HG02610 (cell line): ENCODE results near the gene MGA.
"Not testable (repeated sequence)": the region's sequence is repeated elsewhere in the genome, so short reads cannot be mapped to it uniquely, and the experiment has no call there.

Source experiments
- ATAC-seq: cut with Tn5 transposase; IDR thresholded peaks from one replicate; pipeline ENCODE4 v1.9.1; 2021; ENCODE audit warnings: mild to moderate bottlenecking, moderate library complexity; ENCODE audit not compliant: unreplicated experiment

The MGA gene

DNA sequence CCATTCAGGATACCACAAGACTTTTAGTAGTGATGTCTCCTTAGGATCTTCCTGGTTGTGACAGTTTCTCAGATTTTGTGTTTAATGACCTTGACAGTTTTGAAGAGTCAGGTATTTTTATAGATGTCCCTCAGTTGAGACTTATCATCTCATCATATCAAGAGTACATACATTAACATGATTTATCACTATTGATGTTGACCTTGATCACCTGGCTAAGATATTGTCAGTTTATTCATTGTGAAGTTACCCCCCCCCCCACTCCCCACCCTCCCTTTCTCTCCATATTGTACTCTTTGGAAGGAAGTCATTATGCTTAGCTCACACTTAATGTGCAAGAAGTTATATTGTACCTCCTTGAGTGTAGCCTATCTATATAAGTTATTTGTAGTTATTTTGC is 42.9 kb downstream of the MGA start:
- ATAC-seq: no peak

DNA sequence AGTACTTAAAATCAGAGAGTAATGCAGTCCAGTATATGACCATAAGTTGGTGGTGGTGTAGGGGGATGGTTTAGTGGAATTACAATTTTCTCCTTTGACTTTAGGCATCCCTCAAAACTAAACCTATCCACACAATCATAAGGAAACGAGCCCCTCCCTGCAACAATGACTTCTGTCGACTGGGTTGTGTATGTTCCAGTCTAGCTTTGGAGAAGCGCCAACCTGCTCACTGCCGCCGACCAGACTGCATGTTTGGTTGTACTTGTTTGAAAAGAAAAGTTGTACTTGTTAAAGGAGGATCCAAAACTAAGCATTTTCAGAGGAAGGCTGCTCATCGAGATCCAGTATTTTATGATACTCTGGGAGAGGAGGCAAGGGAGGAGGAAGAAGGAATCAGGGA is 52.8 kb downstream of the MGA start:
- no peak for ATAC-seq

DNA sequence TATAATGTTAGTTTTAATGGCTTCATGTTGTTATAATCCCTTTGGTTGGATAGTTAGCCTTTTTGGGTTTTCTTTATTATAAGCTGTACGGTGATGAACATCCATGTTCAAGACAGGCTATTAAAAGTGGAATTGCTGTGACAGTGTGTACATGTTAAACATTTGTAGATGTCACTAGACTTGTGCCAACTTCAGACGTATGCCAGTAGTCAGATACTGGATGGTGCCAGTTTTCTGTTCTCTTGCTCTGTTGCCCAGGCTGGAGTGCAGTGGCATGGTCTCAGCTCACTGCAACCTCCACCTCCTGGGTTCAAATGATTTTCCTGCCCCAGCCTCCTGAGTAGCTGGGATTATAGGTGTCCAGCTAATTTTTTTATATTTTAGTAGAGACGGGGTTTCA is 54.1 kb downstream of the MGA start:
- no peak for ATAC-seq

DNA sequence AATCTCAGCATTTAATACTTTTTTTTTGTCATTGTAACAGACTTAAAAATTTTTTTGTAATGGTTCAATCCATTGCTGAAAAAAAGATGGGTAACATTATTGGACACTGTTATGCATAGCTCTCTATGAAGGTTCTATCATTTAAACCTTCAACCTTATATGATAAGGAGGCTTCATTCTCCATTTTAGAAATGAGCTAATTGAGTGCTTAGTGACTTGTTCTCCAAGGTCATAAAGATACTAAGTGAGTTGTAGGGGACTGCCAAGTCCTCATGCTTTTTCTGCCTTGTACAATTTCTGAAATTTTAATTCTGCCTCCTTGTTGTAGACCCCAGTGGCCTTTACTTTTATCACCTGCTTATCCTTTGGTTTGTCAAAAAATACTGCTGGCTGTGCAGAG is 56.7 kb downstream of the MGA start:
- no peak for ATAC-seq

DNA sequence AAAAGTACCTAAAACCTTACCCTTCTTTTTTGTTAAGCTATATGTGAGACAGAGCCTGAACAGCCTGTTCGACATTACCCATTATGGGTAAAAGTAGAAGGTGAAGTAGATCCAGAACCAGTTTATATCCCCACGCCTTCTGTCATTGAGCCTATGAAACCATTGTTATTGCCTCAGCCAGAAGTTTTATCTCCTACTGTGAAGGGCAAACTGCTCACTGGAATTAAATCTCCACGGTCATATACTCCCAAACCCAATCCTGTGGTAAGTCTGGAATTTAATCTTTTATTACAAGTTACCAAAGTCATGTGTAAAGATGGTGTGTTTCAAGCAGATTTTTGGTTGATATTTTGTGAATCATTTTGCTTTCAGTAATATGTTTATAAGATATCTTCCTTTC is 66.9 kb downstream of the MGA start:
- no peak for ATAC-seq

DNA sequence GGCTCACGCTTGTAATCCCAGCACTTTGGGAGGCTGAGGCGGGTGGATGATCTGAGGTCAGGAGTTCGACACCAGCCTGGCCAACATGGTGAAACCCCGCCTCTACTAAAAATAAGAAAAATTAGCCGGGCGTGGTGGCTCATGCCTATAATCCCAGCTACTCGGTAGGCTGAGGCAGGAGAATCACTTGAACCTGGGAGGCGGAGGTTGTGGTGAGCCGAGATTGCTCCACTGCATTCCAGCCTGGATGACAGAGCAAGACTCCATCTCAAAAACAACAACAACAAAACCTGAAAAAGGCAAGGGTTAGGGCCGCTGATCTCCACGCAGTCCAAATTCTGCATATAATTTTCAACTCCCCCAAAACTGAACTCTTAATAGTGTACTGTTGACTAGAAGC is 67.9 kb downstream of the MGA start:
- not testable (repeated sequence) for ATAC-seq

DNA sequence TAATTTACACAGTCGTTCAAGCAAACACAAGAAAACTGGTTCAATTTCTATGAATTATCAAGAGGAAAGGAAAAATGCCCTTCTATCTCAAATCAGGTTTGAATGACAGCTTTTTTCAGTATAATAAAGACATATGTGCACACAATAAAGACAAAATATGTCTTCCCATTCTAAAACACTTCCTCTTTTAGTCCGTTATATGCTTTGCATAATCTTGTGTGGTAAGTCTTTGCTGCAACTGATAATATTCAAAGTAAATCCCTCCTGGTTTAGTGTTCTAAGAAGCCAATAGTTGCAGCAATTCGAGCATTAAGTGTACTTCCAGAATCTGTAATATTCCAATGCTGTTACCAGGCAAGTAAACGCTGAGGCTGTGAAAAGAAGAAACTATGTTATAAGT is 70.3 kb downstream of the MGA start:
- no peak for ATAC-seq

DNA sequence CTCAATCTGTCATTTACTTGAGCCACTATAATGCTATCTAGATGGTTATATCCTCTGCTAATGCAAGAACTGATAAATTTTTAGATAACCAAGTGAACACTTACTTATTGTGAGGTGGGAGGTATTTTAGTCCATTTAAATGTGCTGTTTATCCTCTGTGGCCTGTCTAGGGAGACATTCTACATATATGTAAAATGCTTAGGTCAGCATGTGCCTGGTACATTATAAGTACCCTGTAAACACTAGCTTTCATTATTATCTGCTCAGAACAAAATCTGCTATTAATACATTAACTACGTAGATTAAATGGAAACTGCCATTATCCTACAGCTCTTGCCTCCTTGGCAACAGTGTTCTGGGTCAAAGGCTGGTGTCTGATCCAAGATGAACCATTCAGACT is 72.3 kb downstream of the MGA start:
- ATAC-seq: no peak

DNA sequence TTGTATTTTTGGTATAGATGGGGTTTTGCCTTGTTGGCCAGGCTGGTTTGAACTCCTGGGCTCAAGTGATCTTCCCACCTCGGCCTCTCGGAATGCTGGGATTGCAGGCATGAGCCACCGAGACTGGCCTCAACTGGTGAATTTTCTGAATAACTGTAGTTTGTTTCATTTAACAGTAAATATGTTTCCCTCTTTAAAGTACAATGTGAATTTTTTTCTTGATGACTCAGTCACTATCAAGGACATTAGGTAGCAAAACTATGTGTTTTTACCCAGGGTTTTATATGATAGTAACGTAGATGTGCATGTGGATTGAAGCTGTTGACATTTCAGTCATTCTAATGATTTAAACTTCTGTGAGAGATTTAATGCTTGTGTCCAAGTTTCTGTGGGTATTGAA is 73.9 kb downstream of the MGA start:
- no peak for ATAC-seq

DNA sequence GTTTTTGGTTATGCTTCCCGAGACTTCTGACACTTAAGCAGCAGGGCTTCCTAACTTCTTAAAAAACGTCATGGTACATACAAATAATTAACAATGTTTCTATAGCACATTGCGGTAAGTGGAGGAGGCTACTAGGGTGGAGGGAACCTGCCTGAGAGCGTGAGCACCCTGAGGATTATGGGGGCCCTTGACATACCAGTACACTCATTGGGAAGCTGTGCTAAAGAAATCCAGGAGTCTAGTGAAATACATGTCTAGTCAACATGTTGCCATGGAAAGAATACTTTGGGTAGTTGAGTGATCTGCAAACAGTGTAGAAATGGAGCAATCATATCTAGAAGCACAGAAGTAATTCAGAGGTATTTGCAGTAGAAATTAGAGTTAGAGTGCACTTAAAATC is 74.8 kb downstream of the MGA start:
- ATAC-seq: no peak

DNA sequence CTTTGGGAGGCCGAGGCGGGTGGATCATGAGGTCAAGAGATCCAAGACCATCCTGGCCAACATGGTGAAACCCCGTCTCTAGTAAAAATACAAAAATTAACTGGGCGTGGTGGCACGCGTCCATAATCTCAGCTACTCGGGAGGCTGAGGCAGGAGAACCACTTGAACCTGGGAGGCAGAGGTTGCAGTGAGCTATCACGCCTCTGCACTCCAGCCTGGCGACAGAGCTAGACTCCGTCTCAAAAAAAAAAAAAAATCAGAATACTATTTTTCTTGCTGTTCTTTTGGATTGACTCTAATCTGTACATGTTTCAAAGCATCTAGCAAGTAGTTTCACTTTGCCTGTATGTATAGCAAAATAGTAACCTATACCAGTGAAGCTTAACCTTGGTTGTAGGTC is 75.3 kb downstream of the MGA start:
- not testable (repeated sequence) for ATAC-seq

DNA sequence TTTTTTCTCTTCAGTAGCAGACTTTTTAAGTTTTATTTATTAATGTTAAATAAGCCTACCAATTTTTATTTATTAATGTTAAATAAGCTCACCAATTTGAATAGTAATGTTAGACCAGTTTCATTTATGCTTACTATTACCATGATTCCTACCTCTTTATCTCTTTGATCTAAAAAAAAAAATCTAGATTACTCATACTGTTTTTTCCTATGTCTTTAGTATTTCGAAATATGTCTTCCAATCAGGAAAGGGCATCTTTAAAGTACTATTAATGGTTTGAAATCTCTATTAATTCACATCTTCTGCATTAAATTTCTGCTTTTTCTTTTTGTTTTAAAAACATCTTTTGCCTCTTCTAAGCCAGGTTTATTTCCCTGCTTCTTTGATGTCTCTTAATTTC is 86.6 kb downstream of the MGA start:
- ATAC-seq: no peak

DNA sequence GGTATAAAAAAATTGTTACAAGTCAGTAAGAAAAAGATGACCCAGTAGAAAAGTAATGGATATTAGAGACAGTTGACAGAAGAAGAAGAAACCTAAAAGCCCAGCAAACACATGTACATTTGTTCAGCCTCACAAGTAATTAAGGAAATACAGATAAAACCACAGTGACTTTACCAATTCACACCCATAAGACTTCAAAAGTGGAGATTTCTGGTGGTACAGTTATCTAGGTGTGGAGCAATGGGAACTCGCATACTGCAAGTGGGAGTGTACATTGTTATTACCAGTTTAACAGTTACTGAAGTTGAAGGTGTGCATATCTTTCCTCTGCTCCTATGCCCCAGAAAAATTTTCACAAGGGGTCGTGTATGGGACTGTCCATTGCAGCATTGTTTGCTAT is 96.0 kb downstream of the MGA start:
- ATAC-seq: no peak

DNA sequence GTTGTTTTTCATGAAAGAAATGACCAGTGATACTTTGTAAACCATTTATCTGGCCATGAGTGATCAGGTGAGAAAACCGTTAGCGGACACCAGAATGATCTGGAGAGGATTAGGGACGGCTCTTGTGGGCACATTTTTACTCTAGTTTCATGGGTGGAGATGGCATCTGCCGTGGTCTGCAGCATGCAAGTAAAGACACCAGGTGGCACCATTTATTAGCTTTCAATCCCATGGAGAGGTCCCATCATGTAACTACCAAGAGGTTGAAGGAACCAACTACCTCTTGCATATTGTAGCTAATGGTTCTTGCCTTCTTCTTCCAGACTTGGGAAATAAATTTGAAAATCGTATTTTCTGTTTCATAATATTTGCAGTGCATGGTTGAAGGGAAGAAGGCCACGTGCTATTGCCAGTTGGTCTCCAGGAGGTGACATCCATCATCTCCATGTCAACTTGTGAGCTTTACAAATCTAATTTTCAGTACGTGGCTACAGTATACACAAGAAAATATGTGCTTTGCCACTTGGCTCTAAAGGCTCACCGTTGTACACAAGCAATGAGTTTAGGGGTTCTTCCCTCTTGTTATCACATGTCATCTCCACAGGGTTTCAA is 112.6 kb downstream of the MGA start:
- no peak for ATAC-seq

DNA sequence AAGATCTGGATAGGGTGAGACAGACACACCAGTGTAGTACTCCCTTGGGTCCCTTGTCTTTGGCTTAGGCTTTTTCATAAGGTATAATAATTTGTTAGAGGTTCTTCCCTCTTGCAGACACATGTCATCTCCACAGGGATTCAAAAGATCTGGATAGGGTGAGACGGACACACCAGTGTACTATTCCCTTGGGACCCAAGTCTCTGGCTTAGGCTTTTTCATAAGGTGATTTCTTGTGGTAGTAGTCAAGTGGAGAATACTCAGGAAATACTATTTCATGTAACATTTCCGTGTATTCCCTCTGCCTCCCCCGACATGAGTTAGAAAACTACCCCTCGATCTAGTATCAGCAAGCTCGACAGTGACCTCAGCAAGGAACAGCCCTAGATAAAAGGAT is 113.1 kb downstream of the MGA start:
- ATAC-seq: no peak

DNA sequence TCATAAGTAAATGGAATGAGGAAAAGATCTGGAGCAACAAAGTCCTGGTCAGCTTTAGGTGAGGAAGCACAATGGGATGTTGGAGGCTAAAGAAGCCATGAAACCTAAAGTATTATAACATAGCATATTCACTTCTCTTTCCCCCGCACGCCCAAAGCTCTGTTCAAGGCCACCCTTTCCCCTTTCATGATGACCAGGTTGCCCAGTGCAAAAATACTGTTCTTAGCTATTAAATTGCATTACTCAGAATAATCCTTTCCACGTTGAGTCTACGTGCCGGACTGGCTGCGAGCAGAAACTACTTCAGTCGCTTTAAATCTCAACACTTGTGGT is 113.5 kb downstream of the MGA start:
- no peak for ATAC-seq

DNA sequence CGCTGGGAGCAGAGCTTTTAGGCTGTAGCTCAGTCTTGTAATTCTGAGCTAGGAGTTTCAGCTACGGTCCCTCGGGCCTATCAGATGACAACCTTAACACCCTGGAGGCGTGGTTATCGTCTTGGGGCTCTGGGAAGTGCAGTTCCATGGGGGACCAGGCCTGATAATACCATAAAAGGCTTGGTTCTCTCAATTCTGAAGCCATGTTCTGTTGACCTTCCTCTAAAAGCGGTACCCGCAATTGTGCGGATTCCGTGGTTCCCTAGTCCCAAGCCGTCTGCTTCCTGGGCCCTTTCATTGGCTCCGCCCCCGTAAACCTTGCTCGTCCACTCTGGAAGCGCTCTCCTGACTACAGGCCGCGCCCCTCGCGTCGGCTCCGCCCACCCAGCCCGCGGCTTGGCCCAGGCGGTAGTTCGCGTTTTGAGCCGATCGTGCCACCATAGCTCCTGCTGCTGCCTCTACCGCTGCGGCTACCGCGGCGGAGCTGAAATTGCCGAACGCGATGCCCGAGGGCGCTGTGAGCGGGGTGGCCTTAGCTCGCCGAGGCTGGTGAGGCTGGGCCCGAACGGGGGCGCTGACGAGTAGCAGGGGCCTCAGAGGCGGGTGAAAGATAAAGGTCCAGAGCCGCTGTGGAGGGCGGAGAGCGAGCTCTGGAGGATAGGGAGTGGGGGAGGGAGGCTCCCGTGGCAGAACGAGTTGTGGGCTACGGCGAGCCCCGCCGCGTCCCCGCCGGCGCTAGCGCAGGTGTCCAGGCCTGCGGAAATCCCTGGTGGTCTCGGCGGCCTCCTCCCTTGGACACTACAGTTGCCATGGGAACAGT is 114.1 kb downstream of the MGA start, which contains the start of gene MAPKBP1:
Gene MAPKBP1 (plus strand): TSS at position 423 of the 820 bp plus-strand sequence. CDS start 792 bp downstream, outside the sequence.
- ATAC-seq: peak; percentile 77

DNA sequence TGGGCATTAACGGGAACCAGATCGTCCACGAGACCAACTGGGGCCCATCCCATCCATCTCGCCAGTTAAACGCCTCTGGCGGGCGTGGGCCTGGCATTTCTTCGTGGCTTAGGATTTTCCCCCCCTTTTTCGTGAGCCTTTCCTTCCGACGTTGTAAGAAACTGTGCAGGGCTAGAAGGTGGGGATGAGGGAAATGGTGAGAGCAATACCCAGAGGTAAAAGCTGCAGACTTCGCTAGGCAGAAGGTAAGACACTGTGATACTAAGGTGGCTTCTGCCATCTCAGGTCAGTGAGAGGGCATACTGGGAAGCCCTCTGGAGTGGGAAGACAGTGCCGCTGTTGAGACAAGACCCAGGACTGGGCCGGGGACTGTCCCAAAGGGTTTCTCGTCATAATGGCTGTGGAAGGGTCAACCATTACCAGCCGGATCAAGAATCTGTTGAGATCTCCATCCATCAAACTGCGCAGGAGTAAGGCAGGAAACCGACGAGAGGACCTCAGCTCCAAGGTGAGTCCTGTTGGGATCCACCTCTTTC is 114.7 kb downstream of the MGA start:
- no peak for ATAC-seq

DNA sequence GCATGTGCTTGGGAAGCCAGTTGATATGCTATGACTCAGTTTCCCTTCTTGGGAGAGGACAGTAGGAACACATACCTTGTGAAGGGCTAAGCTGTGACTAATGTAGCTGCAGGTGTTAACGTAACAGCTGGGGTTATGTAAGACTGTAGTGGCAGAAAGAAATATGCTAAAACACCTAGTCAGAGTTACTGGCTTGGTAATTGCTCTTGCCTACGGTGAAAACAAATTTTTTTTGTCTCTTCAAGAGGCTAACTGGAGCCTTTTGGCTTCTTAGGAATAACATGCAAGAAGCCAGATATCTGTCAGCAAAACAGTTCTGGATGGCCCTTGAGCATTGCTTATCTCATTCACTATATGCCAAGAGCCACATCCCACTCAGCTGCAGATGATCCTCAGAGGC is 115.4 kb downstream of the MGA start:
- no peak for ATAC-seq

DNA sequence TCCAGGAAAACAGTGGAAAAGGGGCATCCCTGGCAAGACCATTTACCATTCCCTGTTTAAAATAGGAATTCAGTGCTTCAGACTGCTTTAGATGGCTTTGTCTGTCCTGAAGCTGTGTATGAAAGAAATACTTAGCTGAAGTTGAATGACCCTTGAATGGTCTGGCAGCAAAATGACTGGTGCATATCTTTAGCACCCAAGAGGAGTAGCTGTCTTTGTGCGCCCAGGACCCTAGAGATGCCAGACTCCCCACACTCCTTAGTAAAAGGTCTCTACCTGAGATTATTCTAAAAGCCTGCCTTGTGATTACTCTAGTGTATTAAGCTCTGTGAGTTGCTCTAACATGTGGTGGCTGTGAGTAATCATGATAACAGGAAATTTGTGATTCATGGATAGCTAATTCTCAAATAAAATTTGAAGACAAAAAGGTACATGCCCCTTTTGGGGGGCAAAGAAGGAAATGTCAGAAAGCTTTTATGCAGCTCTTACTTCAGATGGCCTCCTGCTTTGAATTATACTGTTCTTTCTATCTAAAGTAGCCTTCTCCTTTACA is 117.3 kb downstream of the MGA start:
- ATAC-seq: no peak

DNA sequence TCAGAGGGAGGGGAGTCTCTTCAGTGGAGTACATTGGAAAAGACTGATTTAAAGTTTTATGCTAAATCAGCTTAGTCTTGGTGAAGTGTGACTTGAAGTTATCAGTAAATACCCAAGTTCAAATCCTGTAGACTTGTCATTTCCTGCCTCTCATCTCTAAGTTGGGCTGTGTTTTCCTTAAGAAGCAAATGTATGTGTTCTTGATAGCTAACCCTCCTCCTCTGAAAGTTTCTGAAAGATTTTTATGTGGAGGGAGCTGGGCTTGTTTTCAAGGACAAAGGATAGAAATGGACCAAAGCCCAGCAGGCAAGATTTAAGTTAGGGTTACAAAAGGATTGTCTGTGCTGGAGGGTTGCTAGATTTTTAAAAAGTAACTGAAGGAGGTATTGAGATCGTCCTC is 118.3 kb downstream of the MGA start:
- no peak for ATAC-seq

DNA sequence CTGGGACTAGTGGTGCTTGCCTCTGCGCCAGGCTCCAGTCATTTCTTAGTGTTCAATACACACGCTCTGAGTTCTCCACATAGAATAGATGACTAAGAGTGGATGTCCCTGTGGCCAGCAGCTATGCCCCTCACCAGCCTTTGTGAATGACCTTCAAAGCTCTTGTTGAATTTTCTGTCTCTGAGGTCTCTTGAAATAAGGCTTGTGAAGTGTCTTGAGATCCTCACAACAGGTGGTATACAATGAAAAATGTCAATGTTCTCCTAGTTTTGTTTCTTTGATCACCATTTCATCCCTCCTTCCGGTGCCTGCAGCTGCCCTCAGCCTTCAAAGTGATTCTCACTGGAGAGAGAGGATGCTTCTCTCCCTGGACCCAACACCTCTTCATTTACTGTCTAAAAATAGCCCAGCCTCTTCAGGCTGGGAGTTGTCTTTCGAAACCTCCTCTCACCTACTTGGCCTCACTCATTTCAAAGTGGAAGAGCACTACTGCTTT is 119.5 kb downstream of the MGA start:
- ATAC-seq: no peak
